ENCODE data around the gene FNDC3B.

The FNDC3B gene

DNA sequence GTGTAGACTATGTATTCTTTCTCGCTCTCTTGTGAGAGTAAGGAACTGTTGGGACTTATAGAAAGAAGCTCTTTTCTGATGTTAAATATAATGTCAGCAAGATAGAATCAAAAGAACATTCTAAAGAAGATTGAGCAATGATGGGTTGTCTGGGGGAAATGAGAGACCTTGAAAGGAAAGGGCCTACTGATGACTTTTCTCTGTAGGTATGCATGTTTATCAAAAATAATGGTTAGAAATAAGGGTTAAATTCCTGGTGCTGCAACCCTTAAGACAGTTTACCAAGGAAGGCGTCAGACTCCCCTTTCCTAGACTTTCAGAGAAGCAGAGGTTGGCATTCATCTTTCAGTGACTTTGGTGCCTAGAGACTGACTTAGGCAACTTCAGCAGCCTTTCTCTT, 339.1 kb downstream of the FNDC3B start:
- Histone ChIP-seq H3K9ac (ENCODE audit: low read length) (no peak overlapping the region), H3K4me2 (ENCODE audit: low read depth, low read length) (no peak overlapping the region), H3K36me3 (replicated peaks; ENCODE audit: insufficient read depth, low read length) (peaks cover 26% of the 10 kb centered on the region), H3K4me3 (ENCODE audit: low read length) (no peak overlapping the region), H3F3A (ENCODE audit: insufficient read depth, low read length) (no peaks in the 10 kb centered on the region; the same call in 1 of the 2 replicates), H3K27ac (ENCODE audit: low read length) (no peak overlapping the region), H4K20me1 (ENCODE audit: insufficient read depth, low read length) (no peaks in the 10 kb centered on the region), H3K9me3 (replicated peaks; ENCODE audit: insufficient read depth, low read length) (no peaks in the 10 kb centered on the region), H3K4me1 (ENCODE audit: low read length) (no peaks in the 10 kb centered on the region), H3K79me2 (ENCODE audit: low read length) (peaks cover 9% of the 10 kb centered on the region; the same call in 1 of the 2 replicates), H2AFZ (ENCODE audit: low read length) (no peak overlapping the region), H3K27me3 (replicated peaks; ENCODE audit: insufficient read depth, low read length) (no peaks in the 10 kb centered on the region), H3K9me2 (replicated peaks; ENCODE audit: insufficient read depth, low read length) (no peaks in the 10 kb centered on the region)
- DNase-seq, result no peak
- TF ChIP-seq EZH2phosphoT487 (IDR thresholded peaks at IDR 0.05; ENCODE audit: low read length), result no peak
- no peak for TF ChIP-seq EZH2 (optimal IDR thresholded peaks at IDR 0.05; ENCODE audit: low read depth, low read length)
- TF ChIP-seq, protein P1, sequence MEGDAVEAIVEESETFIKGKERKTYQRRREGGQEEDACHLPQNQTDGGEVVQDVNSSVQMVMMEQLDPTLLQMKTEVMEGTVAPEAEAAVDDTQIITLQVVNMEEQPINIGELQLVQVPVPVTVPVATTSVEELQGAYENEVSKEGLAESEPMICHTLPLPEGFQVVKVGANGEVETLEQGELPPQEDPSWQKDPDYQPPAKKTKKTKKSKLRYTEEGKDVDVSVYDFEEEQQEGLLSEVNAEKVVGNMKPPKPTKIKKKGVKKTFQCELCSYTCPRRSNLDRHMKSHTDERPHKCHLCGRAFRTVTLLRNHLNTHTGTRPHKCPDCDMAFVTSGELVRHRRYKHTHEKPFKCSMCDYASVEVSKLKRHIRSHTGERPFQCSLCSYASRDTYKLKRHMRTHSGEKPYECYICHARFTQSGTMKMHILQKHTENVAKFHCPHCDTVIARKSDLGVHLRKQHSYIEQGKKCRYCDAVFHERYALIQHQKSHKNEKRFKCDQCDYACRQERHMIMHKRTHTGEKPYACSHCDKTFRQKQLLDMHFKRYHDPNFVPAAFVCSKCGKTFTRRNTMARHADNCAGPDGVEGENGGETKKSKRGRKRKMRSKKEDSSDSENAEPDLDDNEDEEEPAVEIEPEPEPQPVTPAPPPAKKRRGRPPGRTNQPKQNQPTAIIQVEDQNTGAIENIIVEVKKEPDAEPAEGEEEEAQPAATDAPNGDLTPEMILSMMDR (IDR thresholded peaks at IDR 0.05; ENCODE audit: low read length), result no peak

DNA sequence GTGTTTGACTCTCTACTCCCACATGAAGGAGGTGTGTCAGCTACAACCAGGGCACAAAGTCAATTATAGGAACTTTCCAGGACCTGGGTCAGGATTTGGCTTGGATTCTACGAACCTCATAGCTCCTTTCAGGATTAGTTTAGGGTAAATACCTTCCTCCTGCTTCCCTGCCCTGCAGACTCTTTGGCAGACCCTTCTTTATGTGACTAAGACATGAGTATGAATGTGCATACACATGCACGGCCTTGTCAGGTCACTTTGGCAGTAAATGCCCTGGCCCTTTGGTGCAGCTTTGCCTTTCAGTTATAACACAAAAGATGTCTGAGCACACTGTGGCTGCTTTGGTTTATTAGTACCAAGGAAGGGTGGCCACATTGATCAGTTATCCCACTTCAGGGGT, 340.0 kb downstream of the FNDC3B start:
- no peaks in the 10 kb centered on the region for H4K20me1 ChIP-seq (ENCODE audit: insufficient read depth, low read length)
- H3K27me3 ChIP-seq (replicated peaks; ENCODE audit: insufficient read depth, low read length), result no peaks in the 10 kb centered on the region
- H3K4me3 ChIP-seq (ENCODE audit: low read length), result no peak overlapping the region
- H3K4me1 ChIP-seq (ENCODE audit: low read length), result no peaks in the 10 kb centered on the region
- TF ChIP-seq EZH2phosphoT487 (IDR thresholded peaks at IDR 0.05; ENCODE audit: low read length), result no peak
- TF ChIP-seq EZH2 (optimal IDR thresholded peaks at IDR 0.05; ENCODE audit: low read depth, low read length), result no peak
- TF ChIP-seq, protein P1 (IDR thresholded peaks at IDR 0.05; ENCODE audit: low read length), result no peak
- H3K9ac ChIP-seq (ENCODE audit: low read length), result no peak overlapping the region
- peaks cover 14% of the 10 kb centered on the region; the same call in 1 of the 2 replicates for H3K79me2 ChIP-seq (ENCODE audit: low read length)
- no peak overlapping the region for H2AFZ ChIP-seq (ENCODE audit: low read length)
- H3K9me2 ChIP-seq (replicated peaks; ENCODE audit: insufficient read depth, low read length), result no peaks in the 10 kb centered on the region
- H3K36me3 ChIP-seq (replicated peaks; ENCODE audit: insufficient read depth, low read length), result peaks cover 28% of the 10 kb centered on the region
- no peak for DNase-seq
- H3K27ac ChIP-seq (ENCODE audit: low read length), result no peak overlapping the region
- H3F3A ChIP-seq (ENCODE audit: insufficient read depth, low read length), result no peaks in the 10 kb centered on the region; the same call in 1 of the 2 replicates
- no peaks in the 10 kb centered on the region for H3K9me3 ChIP-seq (replicated peaks; ENCODE audit: insufficient read depth, low read length)
- H3K4me2 ChIP-seq (ENCODE audit: low read depth, low read length), result no peak overlapping the region

DNA sequence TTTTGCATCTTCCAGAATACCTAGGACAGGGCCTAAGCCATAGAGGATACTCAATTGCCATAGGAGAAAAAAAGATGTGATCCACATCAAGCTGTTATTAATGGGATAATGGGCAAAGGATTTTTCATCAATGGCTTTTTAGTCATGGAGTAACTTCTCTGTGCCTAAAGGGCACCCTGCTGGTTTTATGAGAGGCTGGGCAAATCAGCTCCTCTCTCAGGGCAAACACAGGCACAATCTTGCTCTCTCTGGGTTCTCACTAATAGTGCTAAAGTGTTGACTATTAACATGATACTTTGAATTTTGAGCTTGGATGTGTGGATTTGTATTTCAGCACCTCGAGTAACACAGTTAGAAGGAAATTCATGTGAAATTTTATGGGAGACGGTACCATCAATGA, 341.3 kb downstream of the FNDC3B start:
- Histone ChIP-seq H3K4me2 (ENCODE audit: low read depth, low read length) (no peak overlapping the region), H4K20me1 (ENCODE audit: insufficient read depth, low read length) (no peaks in the 10 kb centered on the region), H3K9me3 (replicated peaks; ENCODE audit: insufficient read depth, low read length) (no peaks in the 10 kb centered on the region), H3K27ac (ENCODE audit: low read length) (no peak overlapping the region), H3K79me2 (ENCODE audit: low read length) (peaks cover 17% of the 10 kb centered on the region; the same call in 1 of the 2 replicates), H3K27me3 (replicated peaks; ENCODE audit: insufficient read depth, low read length) (no peaks in the 10 kb centered on the region), H3K9ac (ENCODE audit: low read length) (no peak overlapping the region), H3K4me1 (ENCODE audit: low read length) (no peaks in the 10 kb centered on the region), H3F3A (ENCODE audit: insufficient read depth, low read length) (no peaks in the 10 kb centered on the region; the same call in 1 of the 2 replicates), H3K4me3 (ENCODE audit: low read length) (no peak overlapping the region), H2AFZ (ENCODE audit: low read length) (no peak overlapping the region), H3K9me2 (replicated peaks; ENCODE audit: insufficient read depth, low read length) (no peaks in the 10 kb centered on the region), H3K36me3 (replicated peaks; ENCODE audit: insufficient read depth, low read length) (peaks cover 28% of the 10 kb centered on the region)
- no peak for DNase-seq
- TF ChIP-seq EZH2phosphoT487 (IDR thresholded peaks at IDR 0.05; ENCODE audit: low read length) (no peak), EZH2 (optimal IDR thresholded peaks at IDR 0.05; ENCODE audit: low read depth, low read length) (no peak)
- TF ChIP-seq, protein P1 (IDR thresholded peaks at IDR 0.05; ENCODE audit: low read length), result no peak
